UCSD-AML1 (cell line): ENCODE results near the gene RPS18.

ENCODE experiments used
- DNase-seq: peaks from one replicate; lab custom pipeline; 2025; ENCODE audit not compliant: unreplicated experiment; lab: John Stamatoyannopoulos, UW

The RPS18 gene

GRCh38 chr6:33289784-33290315 lies 18.0 kb downstream of the RPS18 start:
- DNase-seq, result no peak

- DNase-seq, result no peak
Measured at GRCh38 chr6:33290459-33290858, 18.6 kb downstream of the RPS18 start.

- DNase-seq, result no peak
Measured at GRCh38 chr6:33292996-33293682, 21.3 kb downstream of the RPS18 start.

- no peak for DNase-seq
Measured at GRCh38 chr6:33294086-33294823, 22.4 kb downstream of the RPS18 start.

- DNase-seq, result no peak
Measured at GRCh38 chr6:33295621-33296369, 23.9 kb downstream of the RPS18 start.

- DNase-seq, result no peak
Measured at GRCh38 chr6:33296797-33297405, 25.0 kb downstream of the RPS18 start.

GRCh38 chr6:33297406-33297955 lies 25.6 kb downstream of the RPS18 start:
- DNase-seq, result peak; percentile 44

GRCh38 chr6:33297956-33298772 lies 26.3 kb downstream of the RPS18 start:
- peak; percentile 61 for DNase-seq

GRCh38 chr6:33298773-33299236 lies 26.9 kb downstream of the RPS18 start, which contains the start of gene RGL2:
RGL2 (minus strand) TSS chr6:33298942; CDS start chr6:33298610, 332 bp downstream.
- peak; percentile 90 for DNase-seq

- DNase-seq, result peak; percentile 97
Measured at GRCh38 chr6:33299237-33299944, 27.5 kb downstream of the RPS18 start.

- no peak for DNase-seq
Measured at GRCh38 chr6:33301877-33302276, 30.0 kb downstream of the RPS18 start.

- DNase-seq, result no peak
Measured at GRCh38 chr6:33304216-33304615, 32.3 kb downstream of the RPS18 start.

GRCh38 chr6:33305052-33305451 lies 33.2 kb downstream of the RPS18 start:
- no peak for DNase-seq

- no peak for DNase-seq
Measured at GRCh38 chr6:33306356-33306755, 34.5 kb downstream of the RPS18 start.

- DNase-seq, result peak; percentile 35
Measured at GRCh38 chr6:33312361-33313104, 40.7 kb downstream of the RPS18 start.

- DNase-seq, result peak; percentile 67
Measured at GRCh38 chr6:33313105-33313708, 41.3 kb downstream of the RPS18 start.

- DNase-seq, result peak; percentile 67
Measured at GRCh38 chr6:33313709-33314514, 42.0 kb downstream of the RPS18 start, which contains the start of gene TAPBP. TAPBP (minus strand) TSS chr6:33314078; CDS start chr6:33314041, 37 bp downstream.
